Esophagus squamous epithelium (tissue), 4 donors: Measurements from ENCODE around the gene TSHZ2.

ENCODE experiments used
- POLR2A ChIP-seq, 4 donors: fragments of 450-650 bp; IDR thresholded peaks; one replicate each; pipeline ENCODE4 v1.6.1; 2017; ENCODE audit warnings: antibody characterized with exemption in 4 of 4, mild to moderate bottlenecking in 4 of 4, moderate library complexity in 3 of 4
- TF ChIP-seq, protein P1 (sequence below), 6 experiments: fragments of 450-650 bp in 4 of 6; fragments of 200-600 bp in 2 of 6; sonication (generic) in 2 of 6; IDR thresholded peaks; one replicate each; pipeline ENCODE4 v1.5.1; 2016 to 2019; ENCODE audit warnings: antibody characterized with exemption in 6 of 6, mild to moderate bottlenecking in 4 of 6, moderate library complexity in 4 of 6

DNA sequence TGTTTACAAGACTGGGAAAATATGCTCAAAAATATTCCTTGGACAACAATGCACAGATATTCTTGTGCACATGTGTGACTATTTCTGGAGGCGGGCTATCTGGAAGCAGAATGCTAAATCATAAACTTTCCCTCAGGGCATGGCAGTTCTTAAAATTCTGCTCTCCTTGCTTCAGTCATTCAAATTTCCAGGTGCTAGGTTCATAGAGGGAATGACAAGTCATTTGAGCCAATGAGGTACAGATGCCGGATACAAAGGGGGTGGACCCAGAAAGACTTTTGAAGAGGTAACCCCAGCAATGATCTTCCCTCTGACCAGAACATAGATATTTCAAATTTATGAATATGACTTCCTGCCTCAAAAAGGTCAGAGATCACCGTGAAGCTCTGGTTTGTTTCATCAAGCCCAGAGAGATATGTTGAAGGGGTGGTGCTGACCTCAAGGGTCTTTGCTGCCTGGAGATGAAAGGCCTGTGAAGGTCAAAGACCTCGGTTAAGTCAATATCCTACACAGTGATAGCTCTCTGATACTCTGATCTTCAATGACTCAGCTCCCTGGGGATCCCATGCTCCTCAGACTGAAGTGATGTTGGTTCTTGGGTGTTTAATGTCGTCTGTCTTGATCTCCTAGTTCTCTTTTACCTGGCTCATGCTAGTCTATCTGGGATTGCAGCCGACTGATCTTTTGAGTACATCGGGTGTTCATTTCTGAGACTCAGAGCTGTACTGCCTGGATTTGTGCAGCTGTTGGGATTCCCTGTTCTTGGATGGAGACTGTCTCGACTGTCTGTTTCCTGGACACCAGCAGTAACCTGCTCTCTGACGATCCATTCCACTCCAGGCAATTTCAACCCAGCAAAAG, 47.5 kb upstream of the TSHZ2 start:
- TF ChIP-seq, protein P1, sequence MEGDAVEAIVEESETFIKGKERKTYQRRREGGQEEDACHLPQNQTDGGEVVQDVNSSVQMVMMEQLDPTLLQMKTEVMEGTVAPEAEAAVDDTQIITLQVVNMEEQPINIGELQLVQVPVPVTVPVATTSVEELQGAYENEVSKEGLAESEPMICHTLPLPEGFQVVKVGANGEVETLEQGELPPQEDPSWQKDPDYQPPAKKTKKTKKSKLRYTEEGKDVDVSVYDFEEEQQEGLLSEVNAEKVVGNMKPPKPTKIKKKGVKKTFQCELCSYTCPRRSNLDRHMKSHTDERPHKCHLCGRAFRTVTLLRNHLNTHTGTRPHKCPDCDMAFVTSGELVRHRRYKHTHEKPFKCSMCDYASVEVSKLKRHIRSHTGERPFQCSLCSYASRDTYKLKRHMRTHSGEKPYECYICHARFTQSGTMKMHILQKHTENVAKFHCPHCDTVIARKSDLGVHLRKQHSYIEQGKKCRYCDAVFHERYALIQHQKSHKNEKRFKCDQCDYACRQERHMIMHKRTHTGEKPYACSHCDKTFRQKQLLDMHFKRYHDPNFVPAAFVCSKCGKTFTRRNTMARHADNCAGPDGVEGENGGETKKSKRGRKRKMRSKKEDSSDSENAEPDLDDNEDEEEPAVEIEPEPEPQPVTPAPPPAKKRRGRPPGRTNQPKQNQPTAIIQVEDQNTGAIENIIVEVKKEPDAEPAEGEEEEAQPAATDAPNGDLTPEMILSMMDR (IDR thresholded peaks at IDR 0.05), result no peak
- no peak for TF ChIP-seq POLR2A (IDR thresholded peaks at IDR 0.05)
